Mucosa of stomach (tissue), 1 donor: ENCODE data around the gene NCKAP5L.
"Not testable (repeated sequence)": the region's sequence is repeated elsewhere in the genome, so short reads cannot be mapped to it uniquely, and the experiment has no call there.

Experiments
- H3K27me3 ChIP-seq: one replicate; pipeline ENCODE4 v1.7.0; 2013; ENCODE audit warnings: mild to moderate bottlenecking, low read length; ENCODE audit not compliant: control insufficient read depth, insufficient read depth
- H3K36me3 ChIP-seq: one replicate; pipeline ENCODE4 v1.7.0; 2013; ENCODE audit warnings: low read length; ENCODE audit not compliant: control insufficient read depth, insufficient read depth
- H3K4me1 ChIP-seq: one replicate; pipeline ENCODE4 v1.7.0; 2013; ENCODE audit warnings: mild to moderate bottlenecking, low read length; ENCODE audit not compliant: control insufficient read depth, insufficient read depth
- H3K4me3 ChIP-seq: one replicate; pipeline ENCODE4 v1.7.0; 2013; ENCODE audit warnings: low read length
- H3K9ac ChIP-seq: one replicate; pipeline ENCODE4 v1.7.0; 2013; ENCODE audit warnings: mild to moderate bottlenecking, low read length, moderate library complexity
- H3K9me3 ChIP-seq: one replicate; pipeline ENCODE4 v1.7.0; 2013; ENCODE audit warnings: mild to moderate bottlenecking, low read length, moderate library complexity; ENCODE audit not compliant: control insufficient read depth
- donor health status: Pancreatic carcinoma.

Gene NCKAP5L

GRCh38 chr12:49828133-49829091 lies at the start of gene NCKAP5L:
Gene NCKAP5L, minus strand, starts transcription at chr12:49828413. Its CDS starts 24,369 bp downstream, at chr12:49804044.
- H3K4me3 ChIP-seq = peak within 1 kb of the TSS; percentile 40
- H3K9me3 ChIP-seq = no peaks in the 10 kb centered on the region
- no peaks in the 10 kb centered on the region for H3K27me3 ChIP-seq
- peaks cover 11% of the 10 kb centered on the region for H3K4me1 ChIP-seq
- no peaks in the 10 kb centered on the region for H3K36me3 ChIP-seq
- peak within 1 kb of the TSS; percentile 71 for H3K9ac ChIP-seq

- Histone ChIP-seq H3K36me3 (no peaks in the 10 kb centered on the region), H3K4me3 (no peak overlapping the region), H3K27me3 (no peaks in the 10 kb centered on the region), H3K4me1 (no peaks in the 10 kb centered on the region), H3K9me3 (no peaks in the 10 kb centered on the region), H3K9ac (no peak overlapping the region)
Measured at GRCh38 chr12:49877066-49877465, 48.9 kb upstream of the NCKAP5L start.

- no peak overlapping the region for H3K9ac ChIP-seq
- no peak overlapping the region for H3K4me3 ChIP-seq
- H3K4me1 ChIP-seq = no peaks in the 10 kb centered on the region
- H3K36me3 ChIP-seq = no peaks in the 10 kb centered on the region
- no peaks in the 10 kb centered on the region for H3K9me3 ChIP-seq
- no peaks in the 10 kb centered on the region for H3K27me3 ChIP-seq
Measured at GRCh38 chr12:49876070-49876469, 47.9 kb upstream of the NCKAP5L start.

GRCh38 chr12:49875115-49875720 lies 47.0 kb upstream of the NCKAP5L start:
- H3K9me3 ChIP-seq = no peaks in the 10 kb centered on the region
- H3K4me3 ChIP-seq = no peak overlapping the region
- no peaks in the 10 kb centered on the region for H3K4me1 ChIP-seq
- H3K36me3 ChIP-seq = no peaks in the 10 kb centered on the region
- H3K9ac ChIP-seq = no peak overlapping the region
- H3K27me3 ChIP-seq = no peaks in the 10 kb centered on the region

GRCh38 chr12:49874142-49874897 lies 46.1 kb upstream of the NCKAP5L start:
- no peaks in the 10 kb centered on the region for H3K9me3 ChIP-seq
- peaks cover 5% of the 10 kb centered on the region for H3K4me1 ChIP-seq
- no peaks in the 10 kb centered on the region for H3K36me3 ChIP-seq
- no peaks in the 10 kb centered on the region for H3K27me3 ChIP-seq
- H3K9ac ChIP-seq = no peak overlapping the region
- H3K4me3 ChIP-seq = no peak overlapping the region

- H3K27me3 ChIP-seq = no peaks in the 10 kb centered on the region
- H3K4me3 ChIP-seq = no peak overlapping the region
- no peak overlapping the region for H3K9ac ChIP-seq
- H3K9me3 ChIP-seq = no peaks in the 10 kb centered on the region
- no peaks in the 10 kb centered on the region for H3K36me3 ChIP-seq
- peaks cover 14% of the 10 kb centered on the region for H3K4me1 ChIP-seq
Measured at GRCh38 chr12:49873361-49873934, 45.2 kb upstream of the NCKAP5L start.

GRCh38 chr12:49872781-49873181 lies 44.6 kb upstream of the NCKAP5L start:
- no peaks in the 10 kb centered on the region for H3K27me3 ChIP-seq
- no peaks in the 10 kb centered on the region for H3K9me3 ChIP-seq
- H3K9ac ChIP-seq = no peak overlapping the region
- H3K36me3 ChIP-seq = no peaks in the 10 kb centered on the region
- H3K4me1 ChIP-seq = peaks cover 18% of the 10 kb centered on the region
- H3K4me3 ChIP-seq = no peak overlapping the region

- Histone ChIP-seq H3K4me1 (peaks cover 22% of the 10 kb centered on the region), H3K36me3 (no peaks in the 10 kb centered on the region), H3K4me3 (no peak overlapping the region), H3K9me3 (no peaks in the 10 kb centered on the region), H3K9ac (no peak overlapping the region), H3K27me3 (no peaks in the 10 kb centered on the region)
Measured at GRCh38 chr12:49872381-49872780, 44.2 kb upstream of the NCKAP5L start.

GRCh38 chr12:49871811-49872251 lies 43.6 kb upstream of the NCKAP5L start:
- peaks cover 28% of the 10 kb centered on the region for H3K4me1 ChIP-seq
- not testable (repeated sequence) for H3K36me3 ChIP-seq, H3K9me3 ChIP-seq, H3K4me3 ChIP-seq, H3K9ac ChIP-seq, H3K27me3 ChIP-seq

GRCh38 chr12:49871263-49871561 lies 43.0 kb upstream of the NCKAP5L start:
- peaks cover 29% of the 10 kb centered on the region for H3K4me1 ChIP-seq
- H3K9ac ChIP-seq = no peak overlapping the region
- no peaks in the 10 kb centered on the region for H3K27me3 ChIP-seq
- no peaks in the 10 kb centered on the region for H3K36me3 ChIP-seq
- H3K9me3 ChIP-seq = no peaks in the 10 kb centered on the region
- no peak overlapping the region for H3K4me3 ChIP-seq

GRCh38 chr12:49870501-49871262 lies 42.5 kb upstream of the NCKAP5L start:
- Histone ChIP-seq H3K9ac (no peak overlapping the region), H3K9me3 (no peaks in the 10 kb centered on the region), H3K27me3 (no peaks in the 10 kb centered on the region), H3K4me3 (no peak overlapping the region), H3K36me3 (no peaks in the 10 kb centered on the region), H3K4me1 (peaks cover 29% of the 10 kb centered on the region)
